Measurements from ENCODE around the gene GDA. TPM values are rescaled to one million over a fixed set of nuclear protein-coding genes. Genes with fewer than 3 reads are reported as not detected.
"Not testable (repeated sequence)": the region's sequence is repeated elsewhere in the genome, so short reads cannot be mapped to it uniquely, and the experiment has no call there.

GDA gene
- total RNA-seq, 1 experiment from 2014 or later = 3.6 TPM

- no peaks in the 10 kb centered on the region for H3K27me3 Mint-ChIP-seq (ENCODE audit: low read depth)
Measured at GRCh38 chr9:72268961-72269360, 119.7 kb downstream of the GDA start.

GRCh38 chr9:72270359-72270758 lies 121.1 kb downstream of the GDA start:
- H3K23me2 ChIP-seq (ENCODE audit: insufficient read length, low read depth, low read length, poor library complexity, severe bottlenecking); H4K8ac ChIP-seq (replicated peaks; ENCODE audit: insufficient read length, low read depth, low read length): not testable (repeated sequence)
- WGBS (ENCODE audit: extremely low coverage, insufficient read length, low lambda C conversion rate) = no CpG with 5 or more reads among the region's 3 CpGs

More at GRCh38 chr9:72268961-72269360, 119.7 kb downstream of the GDA start:
- Mint-ChIP-seq H3K36me3 (ENCODE audit: insufficient read depth in 1 of 3, low read depth in 3 of 3) (no peaks in the 10 kb centered on the region), H3K27ac (peak overlapping the region in 1 of 3 experiments; percentile 33; a peak in 1 of 7 replicates), H3K9me3 (no peaks in the 10 kb centered on the region; a peak in 1 of 5 replicates), H3K4me3 (no peak overlapping the region), H3K4me1 (no peaks in the 10 kb centered on the region)
- Histone ChIP-seq H4K20me1 (ENCODE audit: control insufficient read depth, insufficient read depth, insufficient read length) (no peaks in the 10 kb centered on the region), H4K91ac (ENCODE audit: insufficient read length, low read depth, low read length) (no peak overlapping the region), H3K4me1 (ENCODE audit: insufficient read depth, low read length) (no peaks in the 10 kb centered on the region), H4K8ac (replicated peaks; ENCODE audit: insufficient read length, low read depth, low read length) (no peak overlapping the region), H3K56ac (ENCODE audit: insufficient read length, low read depth, low read length) (no peak overlapping the region), H2AK5ac (ENCODE audit: insufficient read length, low read length) (no peak overlapping the region), H3K4ac (ENCODE audit: low read depth, low read length) (no peak overlapping the region), H3K23ac (ENCODE audit: insufficient read length, low read depth, low read length) (no peak overlapping the region), H3K79me1 (ENCODE audit: insufficient read depth, low read depth, low read length, poor library complexity, severe bottlenecking) (no peaks in the 10 kb centered on the region), H3K14ac (ENCODE audit: insufficient read depth, low read length) (no peak overlapping the region), H3K4me2 (ENCODE audit: insufficient read depth, insufficient read length, low read length) (no peak overlapping the region), H2BK5ac (ENCODE audit: insufficient read length, low read length) (no peak overlapping the region), H3K9ac (ENCODE audit: extremely low read depth, insufficient read length, low read length) (no peak overlapping the region), H3K27me3 (ENCODE audit: insufficient read depth, low read length) (no peaks in the 10 kb centered on the region), H3K27ac (ENCODE audit: insufficient read length, low read depth, low read length) (no peak overlapping the region), H2BK15ac (ENCODE audit: low read depth, low read length) (no peak overlapping the region), H2BK120ac (ENCODE audit: low read depth, low read length, poor library complexity, severe bottlenecking) (no peak overlapping the region), H2BK20ac (ENCODE audit: low read depth, low read length, poor library complexity, severe bottlenecking) (no peak overlapping the region), H3T11ph (ENCODE audit: low read length) (no peak overlapping the region), H3K9me3 (ENCODE audit: control insufficient read depth, low read depth, low read length) (no peaks in the 10 kb centered on the region), H2BK12ac (ENCODE audit: insufficient read length, low read depth, low read length) (no peak overlapping the region), H2AFZ (ENCODE audit: low read length) (no peak overlapping the region), H3K18ac (ENCODE audit: insufficient read length, low read depth, low read length) (no peak overlapping the region), H4K5ac (ENCODE audit: insufficient read length, low read depth, low read length) (no peak overlapping the region), H3K23me2 (ENCODE audit: insufficient read length, low read depth, low read length, poor library complexity, severe bottlenecking) (no peaks in the 10 kb centered on the region), H3K79me2 (ENCODE audit: insufficient read depth, low read length) (no peaks in the 10 kb centered on the region)
- no peak for DNase-seq
- no CpG with 5 or more reads among the region's 3 CpGs for WGBS (ENCODE audit: extremely low coverage, insufficient read length, low lambda C conversion rate)
- no peak for TF ChIP-seq CTCF (conservative IDR thresholded peaks at IDR 0.05)

More at GRCh38 chr9:72270359-72270758, 121.1 kb downstream of the GDA start:
- not testable (repeated sequence) for H3K27ac Mint-ChIP-seq; H4K20me1 ChIP-seq (ENCODE audit: control insufficient read depth, insufficient read depth, insufficient read length); H3T11ph ChIP-seq (ENCODE audit: low read length); H3K18ac ChIP-seq (ENCODE audit: insufficient read length, low read depth, low read length); H2BK120ac ChIP-seq (ENCODE audit: low read depth, low read length, poor library complexity, severe bottlenecking); H3K36me3 Mint-ChIP-seq (ENCODE audit: insufficient read depth in 1 of 3, low read depth in 3 of 3); H3K4me3 Mint-ChIP-seq; H3K4ac ChIP-seq (ENCODE audit: low read depth, low read length); H3K14ac ChIP-seq (ENCODE audit: insufficient read depth, low read length); H3K23ac ChIP-seq (ENCODE audit: insufficient read length, low read depth, low read length); H2BK20ac ChIP-seq (ENCODE audit: low read depth, low read length, poor library complexity, severe bottlenecking); H3K27ac ChIP-seq (ENCODE audit: insufficient read length, low read depth, low read length); H3K79me1 ChIP-seq (ENCODE audit: insufficient read depth, low read depth, low read length, poor library complexity, severe bottlenecking); H3K27me3 Mint-ChIP-seq (ENCODE audit: low read depth); H3K4me1 ChIP-seq (ENCODE audit: insufficient read depth, low read length); H3K4me2 ChIP-seq (ENCODE audit: insufficient read depth, insufficient read length, low read length); H4K5ac ChIP-seq (ENCODE audit: insufficient read length, low read depth, low read length); H3K4me1 Mint-ChIP-seq; H3K9me3 ChIP-seq (ENCODE audit: control insufficient read depth, low read depth, low read length); H3K9ac ChIP-seq (ENCODE audit: extremely low read depth, insufficient read length, low read length); H3K56ac ChIP-seq (ENCODE audit: insufficient read length, low read depth, low read length); H2BK15ac ChIP-seq (ENCODE audit: low read depth, low read length); H4K91ac ChIP-seq (ENCODE audit: insufficient read length, low read depth, low read length); H2BK5ac ChIP-seq (ENCODE audit: insufficient read length, low read length); H3K27me3 ChIP-seq (ENCODE audit: insufficient read depth, low read length); H3K9me3 Mint-ChIP-seq; H3K79me2 ChIP-seq (ENCODE audit: insufficient read depth, low read length); DNase-seq; H2BK12ac ChIP-seq (ENCODE audit: insufficient read length, low read depth, low read length); H2AK5ac ChIP-seq (ENCODE audit: insufficient read length, low read length); H2AFZ ChIP-seq (ENCODE audit: low read length)

Measured in H9 (cell line).